K562 (cell line): Measurements from ENCODE around the gene GNAI3. TPM values are rescaled to one million over a fixed set of nuclear protein-coding genes. Genes with fewer than 3 reads are reported as not detected.
A peak's percentile ranks its signal among the peaks of the same experiment; 100 is the strongest.

ENCODE experiments used
- DACH1 ChIP-seq: fragments of 450-650 bp; IDR thresholded peaks from 2 replicates; pipeline ENCODE4 v1.6.1; 2018; ENCODE audit not compliant: partially characterized antibody
- GATA2 ChIP-seq: sonication (generic); formaldehyde crosslinking; IDR thresholded peaks from 2 replicates; pipeline ENCODE4 v1.4.0; 2020; ENCODE audit warnings: mild to moderate bottlenecking, missing genetic modification reagents
- HNRNPLL ChIP-seq: fragments of 200-400 bp; formaldehyde crosslinking; IDR thresholded peaks from 2 replicates; pipeline ENCODE4 v1.6.1; 2017; ENCODE audit warnings: low read length, low read depth, mild to moderate bottlenecking; ENCODE audit not compliant: poor library complexity, severe bottlenecking
- NUFIP1 ChIP-seq: fragments of 450-650 bp; IDR thresholded peaks from 2 replicates; pipeline ENCODE4 v1.6.1; 2018; ENCODE audit not compliant: partially characterized antibody
- SNRNP70 ChIP-seq: fragments of 200-400 bp; formaldehyde crosslinking; optimal IDR thresholded peaks from 2 replicates; pipeline ENCODE3; 2017; ENCODE audit warnings: low read depth, low read length
- ZNF217 ChIP-seq: sonication (generic); formaldehyde crosslinking; IDR thresholded peaks from 2 replicates; pipeline ENCODE4 v1.8.0; 2022; ENCODE audit warnings: mild to moderate bottlenecking, missing genetic modification reagents
- ZNF239 ChIP-seq: fragments of 250-450 bp; sonication (Bioruptor Pico); IDR thresholded peaks from 2 replicates; pipeline ENCODE4 v1.4.0; 2020; ENCODE audit warnings: mild to moderate bottlenecking
- polyA plus RNA-seq, 8 experiments: library from polyadenylated mRNA; depleted of rRNA in 4 of 8; stranded (reverse) in 5 of 8; unstranded in 3 of 8; fragments of >200 nt; fragmentation: Nextera tagmentation in 2 of 8; fragmentation: Illumina TruSeq in 1 of 8; extraction: Ambion mirVana in 2 of 8; extraction: Trizol in 1 of 8; gene quantifications; 2 replicates each; pipeline versions ENCODE4 v1.2.1 to v1.2.3, GENCODE V29; 2011 to 2014; ENCODE audit warnings: inconsistent platforms in 1 of 8, missing spikeins in 1 of 8
- total RNA-seq, 7 experiments: library from RNA; depleted of rRNA in 6 of 7; stranded (reverse); fragments of >200 nt in 6 of 7; fragmentation: Illumina TruSeq in 2 of 7; extraction: Trizol in 2 of 7; gene quantifications; 2 replicates each; pipeline versions ENCODE4 v1.2.1 to v1.2.3, GENCODE V29; 2011 to 2021; ENCODE audit warnings: low replicate concordance in 1 of 7
- TF ChIP-seq, protein P1 (sequence below): sonication (generic); formaldehyde crosslinking; IDR thresholded peaks from 2 replicates; pipeline ENCODE4 v1.8.0; 2023; ENCODE audit warnings: missing genetic modification reagents, mild to moderate bottlenecking, borderline replicate concordance
- TF ChIP-seq, protein P2 (sequence below): fragments of 450-650 bp; IDR thresholded peaks from 2 replicates; pipeline ENCODE4 v1.6.1; 2017; ENCODE audit warnings: mild to moderate bottlenecking, moderate library complexity
- TF ChIP-seq, protein P3 (sequence below): fragments of 450-650 bp; IDR thresholded peaks from 2 replicates; pipeline ENCODE4 v1.6.1; 2017; ENCODE audit warnings: antibody characterized with exemption, mild to moderate bottlenecking
- TF ChIP-seq, protein P4 (sequence below): fragments of 450-650 bp; IDR thresholded peaks from 2 replicates; pipeline ENCODE4 v1.7.1; 2018; ENCODE audit warnings: mild to moderate bottlenecking, low read depth; ENCODE audit not compliant: partially characterized antibody

Gene GNAI3
- total and polyA plus RNA-seq, 9 of the 15 experiments (the other 6 are each of a cell fraction or from before 2014, with no cell fraction given) = 6.3 to 13.2 (median 8.9) TPM

DNA sequence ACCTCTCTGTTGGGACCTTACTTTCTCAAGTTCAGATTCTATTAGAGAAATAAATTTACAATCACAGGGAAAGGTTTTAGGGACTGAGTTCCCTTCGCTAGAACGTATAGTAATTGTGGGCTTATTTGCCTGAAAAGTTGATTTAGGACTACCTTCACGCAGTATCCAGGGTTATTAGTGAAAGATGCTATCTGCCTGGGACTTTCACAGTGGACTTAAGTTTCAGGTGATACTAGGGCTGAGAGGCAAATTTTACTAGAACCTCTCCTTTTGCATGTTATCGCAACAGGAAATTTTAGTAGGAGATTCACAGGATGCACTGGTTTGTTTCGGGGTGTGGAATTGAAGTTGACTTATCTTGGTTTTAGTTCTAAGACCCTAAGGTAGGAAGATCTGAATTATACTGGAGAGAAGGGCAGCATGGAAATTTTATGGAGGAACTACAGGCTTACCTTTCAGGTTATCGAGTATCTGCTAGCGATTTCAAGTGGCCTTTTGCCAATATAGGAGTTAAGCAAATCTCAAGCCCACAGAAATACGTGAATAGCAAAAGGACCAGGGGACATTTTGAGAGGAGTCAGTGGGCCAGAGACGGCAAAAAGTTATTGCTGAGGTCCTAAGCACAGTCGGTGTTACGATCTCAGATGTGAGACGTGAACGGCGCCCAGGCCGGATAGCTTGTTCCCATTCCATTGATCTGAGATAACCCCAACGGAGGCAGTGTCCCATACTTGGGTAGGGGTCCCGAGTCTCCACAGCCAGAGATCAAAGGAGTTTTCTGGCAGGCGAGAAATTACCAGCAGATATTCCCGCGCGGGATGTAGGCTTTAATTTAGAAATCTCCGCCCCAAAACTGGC lies 723 bp upstream of the GNAI3 start (continued):
- TF ChIP-seq, protein P1, sequence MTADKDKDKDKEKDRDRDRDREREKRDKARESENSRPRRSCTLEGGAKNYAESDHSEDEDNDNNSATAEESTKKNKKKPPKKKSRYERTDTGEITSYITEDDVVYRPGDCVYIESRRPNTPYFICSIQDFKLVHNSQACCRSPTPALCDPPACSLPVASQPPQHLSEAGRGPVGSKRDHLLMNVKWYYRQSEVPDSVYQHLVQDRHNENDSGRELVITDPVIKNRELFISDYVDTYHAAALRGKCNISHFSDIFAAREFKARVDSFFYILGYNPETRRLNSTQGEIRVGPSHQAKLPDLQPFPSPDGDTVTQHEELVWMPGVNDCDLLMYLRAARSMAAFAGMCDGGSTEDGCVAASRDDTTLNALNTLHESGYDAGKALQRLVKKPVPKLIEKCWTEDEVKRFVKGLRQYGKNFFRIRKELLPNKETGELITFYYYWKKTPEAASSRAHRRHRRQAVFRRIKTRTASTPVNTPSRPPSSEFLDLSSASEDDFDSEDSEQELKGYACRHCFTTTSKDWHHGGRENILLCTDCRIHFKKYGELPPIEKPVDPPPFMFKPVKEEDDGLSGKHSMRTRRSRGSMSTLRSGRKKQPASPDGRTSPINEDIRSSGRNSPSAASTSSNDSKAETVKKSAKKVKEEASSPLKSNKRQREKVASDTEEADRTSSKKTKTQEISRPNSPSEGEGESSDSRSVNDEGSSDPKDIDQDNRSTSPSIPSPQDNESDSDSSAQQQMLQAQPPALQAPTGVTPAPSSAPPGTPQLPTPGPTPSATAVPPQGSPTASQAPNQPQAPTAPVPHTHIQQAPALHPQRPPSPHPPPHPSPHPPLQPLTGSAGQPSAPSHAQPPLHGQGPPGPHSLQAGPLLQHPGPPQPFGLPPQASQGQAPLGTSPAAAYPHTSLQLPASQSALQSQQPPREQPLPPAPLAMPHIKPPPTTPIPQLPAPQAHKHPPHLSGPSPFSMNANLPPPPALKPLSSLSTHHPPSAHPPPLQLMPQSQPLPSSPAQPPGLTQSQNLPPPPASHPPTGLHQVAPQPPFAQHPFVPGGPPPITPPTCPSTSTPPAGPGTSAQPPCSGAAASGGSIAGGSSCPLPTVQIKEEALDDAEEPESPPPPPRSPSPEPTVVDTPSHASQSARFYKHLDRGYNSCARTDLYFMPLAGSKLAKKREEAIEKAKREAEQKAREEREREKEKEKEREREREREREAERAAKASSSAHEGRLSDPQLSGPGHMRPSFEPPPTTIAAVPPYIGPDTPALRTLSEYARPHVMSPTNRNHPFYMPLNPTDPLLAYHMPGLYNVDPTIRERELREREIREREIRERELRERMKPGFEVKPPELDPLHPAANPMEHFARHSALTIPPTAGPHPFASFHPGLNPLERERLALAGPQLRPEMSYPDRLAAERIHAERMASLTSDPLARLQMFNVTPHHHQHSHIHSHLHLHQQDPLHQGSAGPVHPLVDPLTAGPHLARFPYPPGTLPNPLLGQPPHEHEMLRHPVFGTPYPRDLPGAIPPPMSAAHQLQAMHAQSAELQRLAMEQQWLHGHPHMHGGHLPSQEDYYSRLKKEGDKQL (CRISPR knock-in tag) = no peak
- 0 out of 2 replicates have a peak, but pooled peaks have one; percentile 7 for TF ChIP-seq GATA2
- TF ChIP-seq ZNF217 (CRISPR knock-in tag) = no peak
- no peak for TF ChIP-seq NUFIP1
- TF ChIP-seq, protein P2, sequence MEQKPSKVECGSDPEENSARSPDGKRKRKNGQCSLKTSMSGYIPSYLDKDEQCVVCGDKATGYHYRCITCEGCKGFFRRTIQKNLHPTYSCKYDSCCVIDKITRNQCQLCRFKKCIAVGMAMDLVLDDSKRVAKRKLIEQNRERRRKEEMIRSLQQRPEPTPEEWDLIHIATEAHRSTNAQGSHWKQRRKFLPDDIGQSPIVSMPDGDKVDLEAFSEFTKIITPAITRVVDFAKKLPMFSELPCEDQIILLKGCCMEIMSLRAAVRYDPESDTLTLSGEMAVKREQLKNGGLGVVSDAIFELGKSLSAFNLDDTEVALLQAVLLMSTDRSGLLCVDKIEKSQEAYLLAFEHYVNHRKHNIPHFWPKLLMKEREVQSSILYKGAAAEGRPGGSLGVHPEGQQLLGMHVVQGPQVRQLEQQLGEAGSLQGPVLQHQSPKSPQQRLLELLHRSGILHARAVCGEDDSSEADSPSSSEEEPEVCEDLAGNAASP = no peak
- peak; percentile 69 for TF ChIP-seq HNRNPLL
- TF ChIP-seq, protein P3, sequence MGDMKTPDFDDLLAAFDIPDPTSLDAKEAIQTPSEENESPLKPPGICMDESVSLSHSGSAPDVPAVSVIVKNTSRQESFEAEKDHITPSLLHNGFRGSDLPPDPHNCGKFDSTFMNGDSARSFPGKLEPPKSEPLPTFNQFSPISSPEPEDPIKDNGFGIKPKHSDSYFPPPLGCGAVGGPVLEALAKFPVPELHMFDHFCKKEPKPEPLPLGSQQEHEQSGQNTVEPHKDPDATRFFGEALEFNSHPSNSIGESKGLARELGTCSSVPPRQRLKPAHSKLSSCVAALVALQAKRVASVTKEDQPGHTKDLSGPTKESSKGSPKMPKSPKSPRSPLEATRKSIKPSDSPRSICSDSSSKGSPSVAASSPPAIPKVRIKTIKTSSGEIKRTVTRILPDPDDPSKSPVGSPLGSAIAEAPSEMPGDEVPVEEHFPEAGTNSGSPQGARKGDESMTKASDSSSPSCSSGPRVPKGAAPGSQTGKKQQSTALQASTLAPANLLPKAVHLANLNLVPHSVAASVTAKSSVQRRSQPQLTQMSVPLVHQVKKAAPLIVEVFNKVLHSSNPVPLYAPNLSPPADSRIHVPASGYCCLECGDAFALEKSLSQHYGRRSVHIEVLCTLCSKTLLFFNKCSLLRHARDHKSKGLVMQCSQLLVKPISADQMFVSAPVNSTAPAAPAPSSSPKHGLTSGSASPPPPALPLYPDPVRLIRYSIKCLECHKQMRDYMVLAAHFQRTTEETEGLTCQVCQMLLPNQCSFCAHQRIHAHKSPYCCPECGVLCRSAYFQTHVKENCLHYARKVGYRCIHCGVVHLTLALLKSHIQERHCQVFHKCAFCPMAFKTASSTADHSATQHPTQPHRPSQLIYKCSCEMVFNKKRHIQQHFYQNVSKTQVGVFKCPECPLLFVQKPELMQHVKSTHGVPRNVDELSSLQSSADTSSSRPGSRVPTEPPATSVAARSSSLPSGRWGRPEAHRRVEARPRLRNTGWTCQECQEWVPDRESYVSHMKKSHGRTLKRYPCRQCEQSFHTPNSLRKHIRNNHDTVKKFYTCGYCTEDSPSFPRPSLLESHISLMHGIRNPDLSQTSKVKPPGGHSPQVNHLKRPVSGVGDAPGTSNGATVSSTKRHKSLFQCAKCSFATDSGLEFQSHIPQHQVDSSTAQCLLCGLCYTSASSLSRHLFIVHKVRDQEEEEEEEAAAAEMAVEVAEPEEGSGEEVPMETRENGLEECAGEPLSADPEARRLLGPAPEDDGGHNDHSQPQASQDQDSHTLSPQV = no peak
- TF ChIP-seq ZNF239 (CRISPR knock-in tag) = no peak
- TF ChIP-seq, protein P4, sequence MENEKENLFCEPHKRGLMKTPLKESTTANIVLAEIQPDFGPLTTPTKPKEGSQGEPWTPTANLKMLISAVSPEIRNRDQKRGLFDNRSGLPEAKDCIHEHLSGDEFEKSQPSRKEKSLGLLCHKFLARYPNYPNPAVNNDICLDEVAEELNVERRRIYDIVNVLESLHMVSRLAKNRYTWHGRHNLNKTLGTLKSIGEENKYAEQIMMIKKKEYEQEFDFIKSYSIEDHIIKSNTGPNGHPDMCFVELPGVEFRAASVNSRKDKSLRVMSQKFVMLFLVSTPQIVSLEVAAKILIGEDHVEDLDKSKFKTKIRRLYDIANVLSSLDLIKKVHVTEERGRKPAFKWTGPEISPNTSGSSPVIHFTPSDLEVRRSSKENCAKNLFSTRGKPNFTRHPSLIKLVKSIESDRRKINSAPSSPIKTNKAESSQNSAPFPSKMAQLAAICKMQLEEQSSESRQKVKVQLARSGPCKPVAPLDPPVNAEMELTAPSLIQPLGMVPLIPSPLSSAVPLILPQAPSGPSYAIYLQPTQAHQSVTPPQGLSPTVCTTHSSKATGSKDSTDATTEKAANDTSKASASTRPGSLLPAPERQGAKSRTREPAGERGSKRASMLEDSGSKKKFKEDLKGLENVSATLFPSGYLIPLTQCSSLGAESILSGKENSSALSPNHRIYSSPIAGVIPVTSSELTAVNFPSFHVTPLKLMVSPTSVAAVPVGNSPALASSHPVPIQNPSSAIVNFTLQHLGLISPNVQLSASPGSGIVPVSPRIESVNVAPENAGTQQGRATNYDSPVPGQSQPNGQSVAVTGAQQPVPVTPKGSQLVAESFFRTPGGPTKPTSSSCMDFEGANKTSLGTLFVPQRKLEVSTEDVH = no peak
- TF ChIP-seq DACH1 = peak; percentile 57
- no peak for TF ChIP-seq SNRNP70
